ENCODE results near the gene PRPF31. TPM values are rescaled to one million over a fixed set of nuclear protein-coding genes. Genes with fewer than 3 reads are reported as not detected.

Gene PRPF31
- total and polyA plus RNA-seq, 2 of the 13 experiments (the other 11 are each of a cell fraction or from before 2014, with no cell fraction given): 23.8 to 63.8 TPM

- Histone ChIP-seq H3K36me3 (replicated peaks in 1 of 2; ENCODE audit: control insufficient read depth in 1 of 2, insufficient read depth in 2 of 2, low read length in 2 of 2) (peaks cover 64 to 97% of the 10 kb centered on the region in 2 experiments), H4K20me1 (ENCODE audit: insufficient read depth, low read length) (peaks cover 6% of the 10 kb centered on the region; the same call in 1 of the 2 replicates), H3K79me2 (ENCODE audit: insufficient read depth, low read length) (peaks cover 16% of the 10 kb centered on the region), H3K9me3 (ENCODE audit: low read length) (no peaks in the 10 kb centered on the region), H2AFZ (ENCODE audit: low read length) (no peak overlapping the region), H3K27ac (ENCODE audit: extremely low read length, insufficient read depth, low read length) (no peak overlapping the region), H3K9ac (ENCODE audit: insufficient read depth, low read depth, low read length) (no peak overlapping the region), H3K4me3 (replicated peaks in 1 of 3; ENCODE audit: insufficient read depth in 1 of 3, low read depth in 2 of 3, low read length in 3 of 3) (no peak overlapping the region), H3K4me1 (ENCODE audit: insufficient read depth, low read length) (peaks cover 8% of the 10 kb centered on the region), H3K4me2 (ENCODE audit: low read depth, low read length) (no peak overlapping the region), H3K27me3 (ENCODE audit: control insufficient read depth in 1 of 2, insufficient read depth in 2 of 2, low read length in 2 of 2) (no peaks in the 10 kb centered on the region)
- BruUV-seq (replicated peaks): no TSS peak
- intact Hi-C loops (cut with micrococcal nuclease; ENCODE audit: unreplicated experiment): no loop called here
- no peak for TF ChIP-seq ZNF281 (CRISPR knock-in tag; IDR thresholded peaks at IDR 0.05; ENCODE audit: borderline replicate concordance)
- 0 out of 2 replicates have a peak, but pooled peaks have one; percentile 33 for TF ChIP-seq RBFOX2 (IDR thresholded peaks at IDR 0.05; ENCODE audit: low read depth, low read length)
- peak; percentile 36 for TF ChIP-seq AGO2 (optimal IDR thresholded peaks at IDR 0.05; ENCODE audit: low read depth, low read length)
- POLR2A ChIA-PET: no interaction called here
- FAIRE-seq: no peak
- in situ Hi-C loops (cut with HindIII; ENCODE audit: extremely low pct_ligation_motif_present, low pct_unique_long_range_greater_than_20kb): no loop called here
- CTCF ChIA-PET (ENCODE audit: low intra/inter-chr PET ratio, low total read pairs): no interaction called here
- no peak for DNase-seq (ENCODE audit: low spot score)
- ATAC-seq: no peak
- 98% methylated on average over 26 of the region's 28 CpGs for WGBS (ENCODE audit: low lambda C conversion rate)
Measured at GRCh38 chr19:54145541-54146158, 30.1 kb downstream of the PRPF31 start.

DNA sequence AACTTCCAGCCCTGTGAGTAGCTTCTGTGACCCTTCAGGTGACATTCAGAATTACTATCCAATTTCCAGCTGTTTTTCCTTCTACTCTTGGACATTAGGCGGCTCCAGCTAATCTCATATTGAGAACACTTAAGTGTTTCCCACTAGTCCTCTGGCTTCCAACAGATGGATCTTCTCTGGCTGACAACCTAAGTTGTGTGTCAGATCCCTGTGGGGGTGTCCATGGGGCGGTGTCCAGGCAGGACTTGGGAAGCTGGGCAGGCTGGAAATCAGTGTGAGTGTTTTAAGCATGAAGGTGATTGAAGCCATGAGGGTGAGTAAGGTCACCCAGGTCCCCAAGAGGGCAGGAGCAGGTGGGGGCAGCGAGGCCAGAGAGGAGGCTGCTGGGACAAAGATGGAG is 32.1 kb downstream of the PRPF31 start:
- ChIA-PET CTCF (ENCODE audit: low intra/inter-chr PET ratio, low total read pairs) (no interaction called here), POLR2A (interaction anchor here (1.4 kb wide), 1 partner anchor 11 kb away, joined by 4 read pairs; the partner anchor contains the start of gene CNOT3)
- H3K36me3 ChIP-seq (replicated peaks in 1 of 2; ENCODE audit: control insufficient read depth in 1 of 2, insufficient read depth in 2 of 2, low read length in 2 of 2): peaks cover 67 to 96% of the 10 kb centered on the region in 2 experiments
- no peaks in the 10 kb centered on the region for H3K27me3 ChIP-seq (ENCODE audit: control insufficient read depth in 1 of 2, insufficient read depth in 2 of 2, low read length in 2 of 2)
- H3K79me2 ChIP-seq (ENCODE audit: insufficient read depth, low read length): no peaks in the 10 kb centered on the region
- in situ Hi-C loops (cut with HindIII; ENCODE audit: extremely low pct_ligation_motif_present, low pct_unique_long_range_greater_than_20kb): no loop called here
- BruUV-seq (replicated peaks): no TSS peak
- FAIRE-seq: no peak
- H3K27ac ChIP-seq (ENCODE audit: extremely low read length, insufficient read depth, low read length): no peak overlapping the region
- TF ChIP-seq, protein P1, sequence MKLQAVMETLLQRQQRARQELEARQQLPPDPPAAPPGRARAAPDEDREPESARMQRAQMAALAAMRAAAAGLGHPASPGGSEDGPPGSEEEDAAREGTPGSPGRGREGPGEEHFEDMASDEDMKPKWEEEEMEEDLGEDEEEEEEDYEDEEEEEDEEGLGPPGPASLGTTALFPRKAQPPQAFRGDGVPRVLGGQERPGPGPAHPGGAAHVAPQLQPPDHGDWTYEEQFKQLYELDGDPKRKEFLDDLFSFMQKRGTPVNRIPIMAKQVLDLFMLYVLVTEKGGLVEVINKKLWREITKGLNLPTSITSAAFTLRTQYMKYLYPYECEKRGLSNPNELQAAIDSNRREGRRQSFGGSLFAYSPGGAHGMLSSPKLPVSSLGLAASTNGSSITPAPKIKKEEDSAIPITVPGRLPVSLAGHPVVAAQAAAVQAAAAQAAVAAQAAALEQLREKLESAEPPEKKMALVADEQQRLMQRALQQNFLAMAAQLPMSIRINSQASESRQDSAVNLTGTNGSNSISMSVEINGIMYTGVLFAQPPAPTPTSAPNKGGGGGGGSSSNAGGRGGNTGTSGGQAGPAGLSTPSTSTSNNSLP (IDR thresholded peaks at IDR 0.05; ENCODE audit: low read depth, low read length): no peak
- TF ChIP-seq ZFP37 (CRISPR knock-in tag; IDR thresholded peaks at IDR 0.05; ENCODE audit: borderline replicate concordance): no peak
- TF ChIP-seq AGO2 (optimal IDR thresholded peaks at IDR 0.05; ENCODE audit: low read depth, low read length): peak; percentile 14
- intact Hi-C loops (cut with micrococcal nuclease; ENCODE audit: unreplicated experiment): no loop called here
- no peak for ATAC-seq
- peaks cover 6% of the 10 kb centered on the region; the same call in 1 of the 2 replicates for H4K20me1 ChIP-seq (ENCODE audit: insufficient read depth, low read length)
- H2AFZ ChIP-seq (ENCODE audit: low read length): no peak overlapping the region
- no peak overlapping the region for H3K4me3 ChIP-seq (replicated peaks in 1 of 3; ENCODE audit: insufficient read depth in 1 of 3, low read depth in 2 of 3, low read length in 3 of 3)
- H3K9ac ChIP-seq (ENCODE audit: insufficient read depth, low read depth, low read length): no peak overlapping the region
- no peaks in the 10 kb centered on the region for H3K9me3 ChIP-seq (ENCODE audit: low read length)
- 79% methylated on average over 3 of the region's 3 CpGs for WGBS (ENCODE audit: low lambda C conversion rate)
- H3K4me1 ChIP-seq (ENCODE audit: insufficient read depth, low read length): no peaks in the 10 kb centered on the region
- H3K4me2 ChIP-seq (ENCODE audit: low read depth, low read length): no peak overlapping the region
- no peak for DNase-seq (ENCODE audit: low spot score)
